Lung (tissue), 12 donors: ENCODE measurements around the gene ZSCAN22. TPM values are rescaled to one million over a fixed set of nuclear protein-coding genes. Genes with fewer than 3 reads are reported as not detected.

ENCODE experiments used
- ATAC-seq: fragments of 200-7000 bp; cut with Tn5 transposase; one replicate; pipeline ENCODE4 v1.9.1; 2020; ENCODE audit warnings: moderate number of reproducible peaks; ENCODE audit not compliant: insufficient read depth, low FRiP score
- DNase-seq, 3 donors: peaks; one replicate each; pipeline ENCODE4 v3.0.0-alpha.2; 2013 to 2017
- H3K27ac ChIP-seq, 2 donors: one replicate each; pipeline ENCODE4 v1.5.1; 2013; ENCODE audit warnings: mild to moderate bottlenecking in 2 of 2, moderate library complexity in 2 of 2, control low read depth in 1 of 2, inconsistent platforms in 1 of 2, low read depth in 1 of 2, low read length in 1 of 2
- H3K27me3 ChIP-seq, 3 donors: one replicate each; pipeline ENCODE4 v1.5.1; 2013; ENCODE audit warnings: low read length in 2 of 3; ENCODE audit not compliant: control insufficient read depth in 3 of 3, insufficient read depth in 3 of 3
- H3K36me3 ChIP-seq, 4 donors: one replicate each; pipeline ENCODE4 v1.5.1; 2013; ENCODE audit warnings: low read length in 4 of 4, mild to moderate bottlenecking in 1 of 4, moderate library complexity in 1 of 4; ENCODE audit not compliant: control insufficient read depth in 4 of 4, insufficient read depth in 4 of 4
- H3K4me1 ChIP-seq, 5 donors: one replicate each; pipeline ENCODE4 v1.5.1; 2013; ENCODE audit warnings: low read length in 5 of 5, mild to moderate bottlenecking in 2 of 5, moderate library complexity in 1 of 5; ENCODE audit not compliant: control insufficient read depth in 5 of 5, insufficient read depth in 5 of 5
- H3K4me3 ChIP-seq: one replicate; pipeline ENCODE4 v1.5.1; 2013; ENCODE audit warnings: mild to moderate bottlenecking, control low read depth, moderate library complexity
- H3K9ac ChIP-seq, 2 donors: one replicate each; pipeline ENCODE4 v1.5.1; 2013; ENCODE audit warnings: low read length in 2 of 2, control low read depth in 1 of 2; ENCODE audit not compliant: insufficient read depth in 1 of 2
- H3K9me3 ChIP-seq, 4 donors: one replicate each; pipeline ENCODE4 v1.5.1; 2013; ENCODE audit warnings: low read length in 3 of 4, mild to moderate bottlenecking in 1 of 4, moderate library complexity in 1 of 4; ENCODE audit not compliant: control insufficient read depth in 4 of 4, insufficient read depth in 3 of 4
- WGBS, 2 donors: extraction: QIAGEN DNeasy Blood & Tissue Kit; methylation state at CpG; one replicate each; pipeline ENCODE4 v1.1.7; 2013; 5-methylcytosine and 5-hydroxymethylcytosine counted together
- polyA plus RNA-seq, 2 donors: library from polyadenylated mRNA; stranded (reverse); fragments of 200-250 nt; gene quantifications; one replicate each; pipeline ENCODE4 v1.2.1, GENCODE V29; 2013
- total RNA-seq, 2 donors: library from RNA; depleted of rRNA in 1 of 2; stranded (reverse); fragments of >200 nt in 1 of 2; gene quantifications; one replicate each; pipeline ENCODE4 v1.2.1, GENCODE V29; 2014 to 2021
- TF ChIP-seq, protein P1 (sequence below): IDR thresholded peaks from 2 replicates; pipeline ENCODE4 v1.5.1; 2012; ENCODE audit warnings: mild to moderate bottlenecking; ENCODE audit errors: control extremely low read depth, extremely low read depth
- donor health status: control.
- donor health status: control.
- donor health status: Bipolar disorder and iron deficiency.
- donor health status: healthy.
- donor health status: DM: yes; HTN: yes; CAD: no.

Gene ZSCAN22
- total and polyA plus RNA-seq, 4 donors, result 0.93 to 3.7 (median 2.4) TPM

DNA sequence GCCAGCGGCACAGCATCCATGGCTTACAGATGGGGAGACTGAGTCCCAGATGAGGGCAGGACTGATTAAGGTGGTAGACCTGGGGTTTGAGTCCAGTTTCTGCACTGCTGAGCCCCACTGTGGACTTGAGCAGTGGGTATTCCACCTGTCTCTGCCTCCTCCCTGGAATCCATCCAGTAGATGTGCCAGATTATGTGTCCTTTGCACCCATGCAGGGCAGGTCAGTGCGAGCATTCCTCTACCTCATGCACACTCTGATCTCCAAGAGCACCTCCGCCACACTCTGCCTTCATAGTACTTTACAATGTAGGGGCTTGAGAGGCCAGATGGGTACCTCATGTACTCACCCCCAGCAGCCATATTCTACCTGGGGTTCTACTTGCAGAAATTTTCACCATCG lies 10.0 kb downstream of the ZSCAN22 start:
- Histone ChIP-seq H3K9me3 (peaks cover 0 to 10% (median 0%) of the 10 kb centered on the region in 4 donors), H3K4me1 (peaks cover 0 to 1% (median 0%) of the 10 kb centered on the region in 5 donors), H3K36me3 (peaks cover 0 to 37% (median 23%) of the 10 kb centered on the region in 4 donors), H3K4me3 (no peak overlapping the region), H3K9ac (no peak overlapping the region), H3K27ac (no peak overlapping the region), H3K27me3 (no peaks in the 10 kb centered on the region)
- DNase-seq, result no peak
- 98% methylated on average over 4 of the region's 4 CpGs for WGBS, 2 donors
- ATAC-seq, result no peak
- TF ChIP-seq, protein P1, sequence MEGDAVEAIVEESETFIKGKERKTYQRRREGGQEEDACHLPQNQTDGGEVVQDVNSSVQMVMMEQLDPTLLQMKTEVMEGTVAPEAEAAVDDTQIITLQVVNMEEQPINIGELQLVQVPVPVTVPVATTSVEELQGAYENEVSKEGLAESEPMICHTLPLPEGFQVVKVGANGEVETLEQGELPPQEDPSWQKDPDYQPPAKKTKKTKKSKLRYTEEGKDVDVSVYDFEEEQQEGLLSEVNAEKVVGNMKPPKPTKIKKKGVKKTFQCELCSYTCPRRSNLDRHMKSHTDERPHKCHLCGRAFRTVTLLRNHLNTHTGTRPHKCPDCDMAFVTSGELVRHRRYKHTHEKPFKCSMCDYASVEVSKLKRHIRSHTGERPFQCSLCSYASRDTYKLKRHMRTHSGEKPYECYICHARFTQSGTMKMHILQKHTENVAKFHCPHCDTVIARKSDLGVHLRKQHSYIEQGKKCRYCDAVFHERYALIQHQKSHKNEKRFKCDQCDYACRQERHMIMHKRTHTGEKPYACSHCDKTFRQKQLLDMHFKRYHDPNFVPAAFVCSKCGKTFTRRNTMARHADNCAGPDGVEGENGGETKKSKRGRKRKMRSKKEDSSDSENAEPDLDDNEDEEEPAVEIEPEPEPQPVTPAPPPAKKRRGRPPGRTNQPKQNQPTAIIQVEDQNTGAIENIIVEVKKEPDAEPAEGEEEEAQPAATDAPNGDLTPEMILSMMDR, result no peak

DNA sequence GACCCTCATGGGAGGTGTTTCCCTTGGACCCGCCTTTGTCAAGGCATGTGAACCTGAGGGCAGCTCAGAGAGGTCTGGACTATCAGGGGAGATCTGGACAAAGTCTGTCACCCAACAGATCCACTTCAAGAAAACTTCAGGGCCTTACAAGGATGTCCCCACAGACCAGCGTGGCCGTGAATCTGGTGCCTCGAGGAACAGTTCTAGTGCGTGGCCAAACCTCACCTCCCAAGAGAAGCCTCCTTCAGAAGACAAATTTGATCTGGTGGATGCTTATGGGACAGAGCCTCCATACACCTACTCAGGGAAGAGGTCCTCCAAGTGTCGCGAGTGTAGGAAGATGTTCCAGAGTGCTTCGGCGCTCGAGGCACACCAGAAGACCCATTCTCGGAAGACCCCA lies 11.5 kb downstream of the ZSCAN22 start:
- ATAC-seq (no peak), DNase-seq (no peak)
- peaks cover 0 to 38% (median 23%) of the 10 kb centered on the region in 4 donors for H3K36me3 ChIP-seq
- 97% methylated on average over 11 of the region's 11 CpGs for WGBS, 2 donors
- TF ChIP-seq, protein P1, result no peak
- H3K9me3 ChIP-seq, result peaks cover 0 to 10% (median 0%) of the 10 kb centered on the region in 4 donors
- no peak overlapping the region for H3K4me3 ChIP-seq
- H3K4me1 ChIP-seq, result peaks cover 0 to 1% (median 0%) of the 10 kb centered on the region in 5 donors
- no peak overlapping the region for H3K27ac ChIP-seq
- H3K27me3 ChIP-seq, result no peaks in the 10 kb centered on the region
- H3K9ac ChIP-seq, result no peak overlapping the region

DNA sequence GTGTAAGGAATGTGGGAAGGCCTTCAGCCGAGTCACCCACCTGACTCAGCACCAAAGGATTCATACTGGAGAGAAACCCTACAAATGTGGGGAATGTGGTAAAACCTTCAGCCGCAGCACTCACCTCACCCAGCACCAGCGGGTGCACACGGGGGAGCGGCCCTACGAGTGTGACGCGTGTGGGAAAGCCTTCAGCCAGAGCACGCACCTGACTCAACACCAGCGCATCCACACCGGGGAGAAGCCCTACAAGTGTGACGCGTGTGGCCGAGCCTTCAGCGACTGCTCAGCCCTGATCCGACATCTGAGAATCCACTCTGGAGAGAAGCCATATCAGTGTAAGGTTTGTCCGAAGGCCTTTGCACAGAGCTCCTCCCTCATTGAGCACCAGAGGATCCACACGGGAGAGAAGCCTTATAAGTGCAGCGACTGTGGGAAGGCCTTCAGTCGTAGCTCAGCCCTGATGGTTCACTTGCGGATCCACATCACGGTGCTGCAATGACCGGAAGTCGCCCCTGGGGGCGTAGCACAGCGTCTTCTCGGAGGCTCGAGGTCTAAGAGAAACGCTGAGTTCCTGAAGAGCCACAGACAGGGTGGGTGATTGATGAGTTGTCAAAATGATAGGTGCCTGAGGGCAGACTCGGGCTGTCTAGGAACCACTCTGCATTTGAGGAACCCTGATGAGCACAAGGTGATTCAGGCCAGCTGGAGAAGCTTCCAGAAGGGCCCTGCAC lies 12.2 kb downstream of the ZSCAN22 start:
- TF ChIP-seq, protein P1, result no peak
- Histone ChIP-seq H3K36me3 (peaks cover 0 to 38% (median 23%) of the 10 kb centered on the region in 4 donors), H3K9ac (no peak overlapping the region), H3K4me3 (no peak overlapping the region), H3K4me1 (peaks cover 0 to 1% (median 0%) of the 10 kb centered on the region in 5 donors), H3K9me3 (peaks cover 0 to 10% (median 0%) of the 10 kb centered on the region in 4 donors), H3K27ac (no peak overlapping the region), H3K27me3 (no peaks in the 10 kb centered on the region)
- DNase-seq (no peak), ATAC-seq (no peak)
- WGBS, 2 donors, result 83 to 85% methylated on average over 30 of the region's 30 CpGs
